ENCODE measurements around the gene NBPF1.

- no peak for TF ChIP-seq CTCF (IDR thresholded peaks at IDR 0.05)
- no peak for TF ChIP-seq ZFX (IDR thresholded peaks at IDR 0.05; ENCODE audit: borderline replicate concordance)
Observed at GRCh38 chr1:16605213-16605525, 8.2 kb downstream of the NBPF1 start.

Measured in 22Rv1 (cell line).